GM12878 (cell line): ENCODE results near the gene PISD. TPM values are rescaled to one million over a fixed set of nuclear protein-coding genes. Genes with fewer than 3 reads are reported as not detected.

Source experiments
- BHLHE40 ChIP-seq, 2 experiments: fragments of 450-650 bp in 1 of 2; IDR thresholded peaks; 2 replicates each; pipeline ENCODE4 v1.6.1; 2011 to 2017; ENCODE audit warnings: low read depth in 2 of 2, borderline replicate concordance in 1 of 2, improper control_type of control experiment in 1 of 2, low read length in 1 of 2, mild to moderate bottlenecking in 1 of 2
- CUX1 ChIP-seq: IDR thresholded peaks from 2 replicates; pipeline ENCODE4 v1.6.1; 2012; ENCODE audit warnings: improper control_type of control experiment, low read depth, low read length; ENCODE audit not compliant: insufficient replicate concordance
- FOXM1 ChIP-seq: IDR thresholded peaks from 2 replicates; pipeline ENCODE4 v1.6.1; 2012; ENCODE audit warnings: low read depth, mild to moderate bottlenecking, inconsistent platforms, low read length, moderate library complexity
- HDAC6 ChIP-seq: fragments of 200-600 bp; sonication (generic); IDR thresholded peaks from one replicate; pipeline ENCODE4 v1.8.0; 2017; ENCODE audit warnings: antibody characterized with exemption; ENCODE audit not compliant: unreplicated experiment
- HDGF ChIP-seq: fragments of 450-650 bp; IDR thresholded peaks from 2 replicates; pipeline ENCODE4 v1.6.1; 2016; ENCODE audit warnings: antibody characterized with exemption
- PRDM15 ChIP-seq: fragments of 450-650 bp; formaldehyde crosslinking; IDR thresholded peaks from 2 replicates; pipeline ENCODE4 v1.4.0; 2020; ENCODE audit warnings: mild to moderate bottlenecking, moderate library complexity
- SMAD5 ChIP-seq: IDR thresholded peaks from 2 replicates; pipeline ENCODE4 v1.6.1; 2016; ENCODE audit warnings: antibody characterized with exemption, low read depth
- SPI1 ChIP-seq: IDR thresholded peaks from 2 replicates; pipeline ENCODE4 v1.6.1; 2011; ENCODE audit warnings: low read depth, mild to moderate bottlenecking, low read length, moderate library complexity, borderline replicate concordance; ENCODE audit not compliant: insufficient read depth
- STAT3 ChIP-seq: IDR thresholded peaks from 2 replicates; pipeline ENCODE4 v1.6.1; 2011; ENCODE audit warnings: low read depth, low read length, improper control_type of control experiment
- ZNF24 ChIP-seq: fragments of 450-650 bp; IDR thresholded peaks from 2 replicates; pipeline ENCODE4 v1.6.1; 2017; ENCODE audit warnings: antibody characterized with exemption, mild to moderate bottlenecking
- ZNF592 ChIP-seq: fragments of 450-650 bp; IDR thresholded peaks from 2 replicates; pipeline ENCODE4 v1.6.1; 2017; ENCODE audit warnings: mild to moderate bottlenecking, moderate library complexity
- polyA plus RNA-seq, 11 experiments: library from polyadenylated mRNA; depleted of rRNA in 4 of 11; unstranded in 6 of 11; stranded (reverse) in 5 of 11; fragments of >200 nt; fragmentation: Nextera tagmentation in 4 of 11; fragmentation: Illumina TruSeq in 1 of 11; extraction: Ambion mirVana in 4 of 11; extraction: Trizol in 1 of 11; gene quantifications; 1 replicate in 1 of 11; 2 replicates in 10 of 11; pipeline versions ENCODE4 v1.2.1 to v1.2.3, GENCODE V29; 2011 to 2016; ENCODE audit warnings: inconsistent platforms in 2 of 11, missing spikeins in 2 of 11, low read depth in 1 of 11
- total RNA-seq, 4 experiments: library from RNA; depleted of rRNA in 3 of 4; stranded (reverse); fragments of >200 nt in 3 of 4; fragmentation: Illumina TruSeq in 1 of 4; extraction: Trizol in 1 of 4; gene quantifications; 2 replicates each; pipeline versions ENCODE4 v1.2.1 to v1.2.3, GENCODE V29; 2013 to 2021

PISD gene
- total and polyA plus RNA-seq, 10 of the 15 experiments (the other 5 are each of a cell fraction or from before 2014, with no cell fraction given) = 25.8 to 62.7 (median 45.8) TPM

- TF ChIP-seq SPI1 = peak; percentile 39; the same call in 1 of the 2 replicates
- no peak for TF ChIP-seq ZNF592
- no peak for TF ChIP-seq PRDM15 (CRISPR knock-in tag)
- no peak for TF ChIP-seq CUX1
- no peak for TF ChIP-seq HDAC6
- no peak for TF ChIP-seq HDGF
- TF ChIP-seq STAT3 = no peak
- TF ChIP-seq FOXM1 = no peak
- TF ChIP-seq ZNF24 = no peak
- TF ChIP-seq BHLHE40 (IDR thresholded peaks at IDR 0.05; ENCODE audit: borderline replicate concordance in 1 of 2, low read depth in 2 of 2, low read length in 1 of 2) = 0 out of 4 replicates have a peak, but pooled peaks of 1 of the 2 experiments have one; percentile 15
- 0 out of 2 replicates have a peak, but pooled peaks have one; percentile 30 for TF ChIP-seq SMAD5
These were observed 24.5 kb downstream of the PISD start (continued) for GRCh38 chr22:31637447-31637890.
